K562 (cell line): ENCODE data around the gene NEK3. TPM values are rescaled to one million over a fixed set of nuclear protein-coding genes. Genes with fewer than 3 reads are reported as not detected.
A peak's percentile ranks its signal among the peaks of the same experiment; 100 is the strongest.

Experiments
- ATAC-seq: fragments of 200-7000 bp; cut with Tn5 transposase; 3 replicates; pipeline ENCODE4 v1.9.1; 2020; ENCODE audit warnings: moderate library complexity
- BruUV-seq: library from RNA; stranded (reverse); fragments of 400-500 nt; replicated peaks from 2 replicates; lab custom pipeline; 2021; lab: Mats Ljungman, UMichigan
- CTCF ChIA-PET: fragments of 300-600 bp; formaldehyde crosslinking; extraction: SDS; loops from one replicate; lab custom pipeline; 2021; ENCODE audit warnings: low intra/inter-chr PET ratio; lab: Yijun Ruan, JAX
- POLR2A ChIA-PET: fragments of 300-600, 350-650 bp; sonication (Branson Sonifier 250); formaldehyde crosslinking; extraction: SDS; loops from one replicate; lab custom pipeline; 2021; ENCODE audit warnings: antibody characterized with exemption, inconsistent platforms; lab: Yijun Ruan, JAX
- DNase-seq, 4 experiments: peaks; one replicate each; pipeline versions ENCODE4 v3.0.0 to v3.0.0-alpha.2; 2011 to 2018; ENCODE audit warnings: low spot score in 3 of 4, mixed read lengths in 3 of 4; ENCODE audit errors: extremely low read depth in 1 of 4
- FAIRE-seq: peaks from 2 replicates; lab custom pipeline; 2011; peaks lifted over from hg19 to GRCh38; lab: Jason Lieb, UNC
- H2AFZ ChIP-seq: 2 replicates; pipeline ENCODE4 v1.6.0; 2011; ENCODE audit warnings: low read depth, low read length, control low read depth, inconsistent platforms
- H3K27ac ChIP-seq: fragments of 200-600 bp; 3 replicates; pipeline ENCODE4 v1.8.0; 2011; ENCODE audit warnings: low read depth, mild to moderate bottlenecking, control low read depth, inconsistent platforms, low read length, moderate library complexity, mixed read lengths; ENCODE audit errors: extremely low read depth
- H3K27me3 ChIP-seq, 2 experiments: fragments of 300-600 bp in 1 of 2; 2 replicates in 1 of 2; 3 replicates in 1 of 2; pipeline versions ENCODE4 v1.6.0 to v1.8.0; 2011; ENCODE audit warnings: inconsistent platforms in 2 of 2, low read length in 2 of 2, mild to moderate bottlenecking in 1 of 2, mixed read lengths in 1 of 2, moderate library complexity in 1 of 2; ENCODE audit not compliant: control insufficient read depth in 2 of 2, insufficient read depth in 2 of 2
- H3K36me3 ChIP-seq: fragments of 300-600 bp; 3 replicates; pipeline ENCODE4 v1.8.0; 2011; ENCODE audit warnings: mild to moderate bottlenecking, low read length, inconsistent platforms; ENCODE audit not compliant: control insufficient read depth, insufficient read depth
- H3K4me1 ChIP-seq, 2 experiments: fragments of 200-600 bp in 1 of 2; replicated peaks in 1 of 2; 2 replicates in 1 of 2; 3 replicates in 1 of 2; pipeline versions ENCODE4 v1.5.1 to v1.8.0; 2011; ENCODE audit warnings: inconsistent platforms in 2 of 2, low read length in 2 of 2, mild to moderate bottlenecking in 1 of 2, mixed read lengths in 1 of 2, moderate library complexity in 1 of 2; ENCODE audit not compliant: control insufficient read depth in 2 of 2, insufficient read depth in 2 of 2
- H3K4me2 ChIP-seq: 2 replicates; pipeline ENCODE4 v1.6.1; 2011; ENCODE audit warnings: low read length, control low read depth, inconsistent platforms, mixed read lengths; ENCODE audit not compliant: insufficient read depth
- H3K4me3 ChIP-seq: fragments of 200-600 bp; sonication (generic), shearing (Covaris generic); 2 replicates; pipeline ENCODE4 v1.5.1; 2016; ENCODE audit warnings: control low read depth, inconsistent platforms
- H3K79me2 ChIP-seq: fragments of 200-600 bp; 3 replicates; pipeline ENCODE4 v1.8.0; 2011; ENCODE audit warnings: low read length, inconsistent platforms; ENCODE audit not compliant: control insufficient read depth, insufficient read depth
- H3K9ac ChIP-seq, 2 experiments: 2 replicates each; pipeline versions ENCODE4 v1.6.0 to v1.6.1; 2011; ENCODE audit warnings: low read depth in 2 of 2, low read length in 2 of 2, control low read depth in 1 of 2, inconsistent platforms in 1 of 2, mild to moderate bottlenecking in 1 of 2, mixed read lengths in 1 of 2; ENCODE audit not compliant: insufficient read depth in 1 of 2
- H3K9me1 ChIP-seq: one replicate; pipeline ENCODE4 v1.6.0; 2011; ENCODE audit warnings: inconsistent platforms, mild to moderate bottlenecking, low read length, moderate library complexity; ENCODE audit not compliant: control insufficient read depth, insufficient read depth
- H3K9me3 ChIP-seq: replicated peaks from 2 replicates; pipeline ENCODE4 v1.5.1; 2011; ENCODE audit warnings: low read depth, low read length, inconsistent platforms; ENCODE audit not compliant: control insufficient read depth, insufficient read depth
- H4K20me1 ChIP-seq: replicated peaks from 2 replicates; pipeline ENCODE4 v1.6.1; 2011; ENCODE audit warnings: low read length, inconsistent platforms, mixed read lengths; ENCODE audit not compliant: control insufficient read depth, insufficient read depth
- BDP1 ChIP-seq: IDR thresholded peaks from 3 replicates; pipeline ENCODE4 v1.6.1; 2011; ENCODE audit not compliant: insufficient read length, insufficient read depth
- CXXC5 ChIP-seq: fragments of 250-450 bp; sonication (Bioruptor Pico); IDR thresholded peaks from 2 replicates; pipeline ENCODE4 v1.8.0; 2022; ENCODE audit warnings: inconsistent platforms, mild to moderate bottlenecking, moderate library complexity
- ESRRA ChIP-seq: fragments of 450-650 bp; IDR thresholded peaks from 2 replicates; pipeline ENCODE4 v1.6.1; 2014; ENCODE audit warnings: low read depth, mild to moderate bottlenecking, moderate library complexity, borderline replicate concordance
- HSF4 ChIP-seq: fragments of 250-450 bp; sonication (Bioruptor Pico); IDR thresholded peaks from 2 replicates; pipeline ENCODE4 v2.1.2; 2022; ENCODE audit warnings: mild to moderate bottlenecking, moderate library complexity, borderline replicate concordance
- KAT2B ChIP-seq: IDR thresholded peaks from one replicate; pipeline ENCODE4 v1.6.1; 2012; ENCODE audit warnings: low read depth, mild to moderate bottlenecking, control low read depth, inconsistent platforms, low read length, moderate library complexity
- NEUROD1 ChIP-seq: fragments of 150-350 bp; IDR thresholded peaks from 2 replicates; pipeline ENCODE4 v1.6.1; 2014; ENCODE audit warnings: borderline replicate concordance, low read length, low read depth; ENCODE audit not compliant: partially characterized antibody
- RCOR1 ChIP-seq, 2 experiments: IDR thresholded peaks; 2 replicates each; pipeline ENCODE4 v1.6.1; 2012; ENCODE audit warnings: low read depth in 2 of 2, low read length in 2 of 2, borderline replicate concordance in 1 of 2, improper control_type of control experiment in 1 of 2
- TAF15 ChIP-seq: fragments of 200-400 bp; formaldehyde crosslinking; IDR thresholded peaks from 2 replicates; pipeline ENCODE4 v1.6.1; 2017; ENCODE audit warnings: mild to moderate bottlenecking, low read depth, low read length, moderate library complexity
- ZNF764 ChIP-seq: fragments of 250-450 bp; sonication (Bioruptor Pico); IDR thresholded peaks from 2 replicates; pipeline ENCODE4 v1.4.0; 2020; ENCODE audit warnings: low read depth, mild to moderate bottlenecking, moderate library complexity
- WGBS: fragments of 100-300 bp; shearing (Covaris generic); methylation state at CpG from one replicate; pipeline ENCODE4 v1.1.6; 2016; ENCODE audit warnings: low coverage, mixed read lengths; ENCODE audit not compliant: insufficient coverage; ENCODE audit errors: missing lambda C conversion rate; 5-methylcytosine and 5-hydroxymethylcytosine counted together
- in situ Hi-C: fragments of 300-500 bp; cut with MboI; formaldehyde crosslinking; loops from 4 replicates; pipeline ENCODE4 v1.15.0; 2018; ENCODE audit warnings: inconsistent platforms, mixed read lengths
- intact Hi-C: fragments of 100-400 bp; cut with micrococcal nuclease; formaldehyde crosslinking; loops from 2 replicates; pipeline ENCODE4 v1.14.2; 2022
- polyA plus RNA-seq, 8 experiments: library from polyadenylated mRNA; depleted of rRNA in 4 of 8; stranded (reverse) in 5 of 8; unstranded in 3 of 8; fragments of >200 nt; fragmentation: Nextera tagmentation in 2 of 8; fragmentation: Illumina TruSeq in 1 of 8; extraction: Ambion mirVana in 2 of 8; extraction: Trizol in 1 of 8; gene quantifications; 2 replicates each; pipeline versions ENCODE4 v1.2.1 to v1.2.3, GENCODE V29; 2011 to 2014; ENCODE audit warnings: inconsistent platforms in 1 of 8, missing spikeins in 1 of 8
- total RNA-seq, 7 experiments: library from RNA; depleted of rRNA in 6 of 7; stranded (reverse); fragments of >200 nt in 6 of 7; fragmentation: Illumina TruSeq in 2 of 7; extraction: Trizol in 2 of 7; gene quantifications; 2 replicates each; pipeline versions ENCODE4 v1.2.1 to v1.2.3, GENCODE V29; 2011 to 2021; ENCODE audit warnings: low replicate concordance in 1 of 7
- TF ChIP-seq, protein P1 (sequence below): fragments of 450-650 bp; formaldehyde crosslinking; IDR thresholded peaks from 2 replicates; pipeline ENCODE4 v1.4.0; 2020; ENCODE audit warnings: mild to moderate bottlenecking, moderate library complexity
- TF ChIP-seq, protein P2 (sequence below), 2 experiments: fragments of 450-650 bp; IDR thresholded peaks; 2 replicates each; pipeline ENCODE4 v1.6.1; 2018; ENCODE audit warnings: mild to moderate bottlenecking in 2 of 2, low read depth in 1 of 2; ENCODE audit not compliant: partially characterized antibody in 2 of 2
- TF ChIP-seq, protein P3 (sequence below): sonication (generic); IDR thresholded peaks from 2 replicates; pipeline ENCODE4 v1.6.1; 2016
- TF ChIP-seq, protein P4 (sequence below): sonication (generic); formaldehyde crosslinking; IDR thresholded peaks from 2 replicates; pipeline ENCODE4 v1.5.0; 2020; ENCODE audit warnings: missing genetic modification reagents

Gene NEK3
- total and polyA plus RNA-seq, 9 of the 15 experiments (the other 6 are each of a cell fraction or from before 2014, with no cell fraction given) = 6.2 to 11.0 (median 9.3) TPM

DNA sequence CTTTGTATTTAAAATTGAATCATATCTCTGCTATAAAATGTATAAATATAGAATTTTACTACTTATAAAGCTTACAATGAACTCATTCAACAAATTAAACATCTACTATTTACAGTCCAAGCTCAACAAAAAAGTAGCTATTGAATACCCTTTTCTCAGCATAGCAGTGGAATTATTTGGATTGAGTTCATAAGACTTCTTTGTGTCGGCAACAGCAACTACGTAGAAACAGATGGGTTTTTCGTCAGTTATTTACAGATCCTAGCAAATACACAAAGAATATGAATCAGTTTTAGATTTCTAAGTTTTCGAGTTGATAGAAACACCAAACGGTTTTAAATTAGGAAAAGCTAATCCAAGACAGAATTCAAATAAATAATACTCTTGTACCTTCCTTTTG is 10.4 kb upstream of the NEK3 start (continued):
- TF ChIP-seq, protein P1, sequence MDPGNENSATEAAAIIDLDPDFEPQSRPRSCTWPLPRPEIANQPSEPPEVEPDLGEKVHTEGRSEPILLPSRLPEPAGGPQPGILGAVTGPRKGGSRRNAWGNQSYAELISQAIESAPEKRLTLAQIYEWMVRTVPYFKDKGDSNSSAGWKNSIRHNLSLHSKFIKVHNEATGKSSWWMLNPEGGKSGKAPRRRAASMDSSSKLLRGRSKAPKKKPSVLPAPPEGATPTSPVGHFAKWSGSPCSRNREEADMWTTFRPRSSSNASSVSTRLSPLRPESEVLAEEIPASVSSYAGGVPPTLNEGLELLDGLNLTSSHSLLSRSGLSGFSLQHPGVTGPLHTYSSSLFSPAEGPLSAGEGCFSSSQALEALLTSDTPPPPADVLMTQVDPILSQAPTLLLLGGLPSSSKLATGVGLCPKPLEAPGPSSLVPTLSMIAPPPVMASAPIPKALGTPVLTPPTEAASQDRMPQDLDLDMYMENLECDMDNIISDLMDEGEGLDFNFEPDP (CRISPR knock-in tag) = no peak

DNA sequence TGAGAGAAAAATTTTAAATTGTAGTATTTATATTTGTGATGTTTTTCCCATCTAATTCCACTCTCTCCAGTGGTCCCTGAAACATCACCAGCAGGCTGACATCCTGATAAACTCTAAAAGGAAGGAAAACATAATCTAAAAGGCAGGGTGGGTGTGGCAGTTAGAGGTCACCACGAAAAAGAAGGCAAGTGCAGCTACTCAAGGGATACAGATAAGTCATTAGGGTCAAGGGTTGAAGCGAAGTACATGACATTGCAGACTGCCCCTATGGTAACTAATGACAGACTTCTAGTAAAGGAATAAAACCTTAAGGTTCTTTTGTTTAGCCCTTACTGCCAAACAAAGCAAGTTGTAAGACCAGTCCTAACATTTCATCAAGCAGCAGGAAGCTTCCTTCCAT is 6.0 kb upstream of the NEK3 start:
- Histone ChIP-seq H4K20me1 (no peaks in the 10 kb centered on the region), H2AFZ (no peak overlapping the region), H3K79me2 (no peaks in the 10 kb centered on the region), H3K9ac (no peak overlapping the region), H3K4me3 (no peak overlapping the region), H3K9me3 (no peaks in the 10 kb centered on the region), H3K4me2 (no peak overlapping the region), H3K27ac (no peak overlapping the region), H3K27me3 (no peaks in the 10 kb centered on the region), H3K36me3 (peaks cover 17% of the 10 kb centered on the region; the same call in 1 of the 3 replicates), H3K9me1 (no peaks in the 10 kb centered on the region), H3K4me1 (peaks cover 0 to 9% of the 10 kb centered on the region in 2 experiments; a peak in 3 of 5 replicates)
- ATAC-seq (peak; percentile 79), DNase-seq (peak in 3 of 4 experiments; percentile 9 to 53 (median 28)), FAIRE-seq (peak; percentile 75)
- intact Hi-C loops (no loop called here), in situ Hi-C loops (no loop called here)
- CTCF ChIA-PET = no interaction called here
- no TSS peak for BruUV-seq
- 5% methylated on average over 2 of the region's 2 CpGs for WGBS
- POLR2A ChIA-PET = no interaction called here
- TF ChIP-seq KAT2B = no peak
- TF ChIP-seq, protein P2, sequence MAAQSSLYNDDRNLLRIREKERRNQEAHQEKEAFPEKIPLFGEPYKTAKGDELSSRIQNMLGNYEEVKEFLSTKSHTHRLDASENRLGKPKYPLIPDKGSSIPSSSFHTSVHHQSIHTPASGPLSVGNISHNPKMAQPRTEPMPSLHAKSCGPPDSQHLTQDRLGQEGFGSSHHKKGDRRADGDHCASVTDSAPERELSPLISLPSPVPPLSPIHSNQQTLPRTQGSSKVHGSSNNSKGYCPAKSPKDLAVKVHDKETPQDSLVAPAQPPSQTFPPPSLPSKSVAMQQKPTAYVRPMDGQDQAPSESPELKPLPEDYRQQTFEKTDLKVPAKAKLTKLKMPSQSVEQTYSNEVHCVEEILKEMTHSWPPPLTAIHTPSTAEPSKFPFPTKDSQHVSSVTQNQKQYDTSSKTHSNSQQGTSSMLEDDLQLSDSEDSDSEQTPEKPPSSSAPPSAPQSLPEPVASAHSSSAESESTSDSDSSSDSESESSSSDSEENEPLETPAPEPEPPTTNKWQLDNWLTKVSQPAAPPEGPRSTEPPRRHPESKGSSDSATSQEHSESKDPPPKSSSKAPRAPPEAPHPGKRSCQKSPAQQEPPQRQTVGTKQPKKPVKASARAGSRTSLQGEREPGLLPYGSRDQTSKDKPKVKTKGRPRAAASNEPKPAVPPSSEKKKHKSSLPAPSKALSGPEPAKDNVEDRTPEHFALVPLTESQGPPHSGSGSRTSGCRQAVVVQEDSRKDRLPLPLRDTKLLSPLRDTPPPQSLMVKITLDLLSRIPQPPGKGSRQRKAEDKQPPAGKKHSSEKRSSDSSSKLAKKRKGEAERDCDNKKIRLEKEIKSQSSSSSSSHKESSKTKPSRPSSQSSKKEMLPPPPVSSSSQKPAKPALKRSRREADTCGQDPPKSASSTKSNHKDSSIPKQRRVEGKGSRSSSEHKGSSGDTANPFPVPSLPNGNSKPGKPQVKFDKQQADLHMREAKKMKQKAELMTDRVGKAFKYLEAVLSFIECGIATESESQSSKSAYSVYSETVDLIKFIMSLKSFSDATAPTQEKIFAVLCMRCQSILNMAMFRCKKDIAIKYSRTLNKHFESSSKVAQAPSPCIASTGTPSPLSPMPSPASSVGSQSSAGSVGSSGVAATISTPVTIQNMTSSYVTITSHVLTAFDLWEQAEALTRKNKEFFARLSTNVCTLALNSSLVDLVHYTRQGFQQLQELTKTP (IDR thresholded peaks at IDR 0.05; ENCODE audit: low read depth in 1 of 2, partially characterized antibody in 2 of 2) = no peak
- TF ChIP-seq CXXC5 (CRISPR knock-in tag) = no peak
- peak; percentile 67 for TF ChIP-seq ESRRA
- no peak for TF ChIP-seq NEUROD1
- TF ChIP-seq RCOR1 (IDR thresholded peaks at IDR 0.05; ENCODE audit: borderline replicate concordance in 1 of 2, low read depth in 2 of 2, low read length in 2 of 2) = peak in 1 of 2 experiments; percentile 29; a peak in 1 of 4 replicates
- TF ChIP-seq, protein P3, sequence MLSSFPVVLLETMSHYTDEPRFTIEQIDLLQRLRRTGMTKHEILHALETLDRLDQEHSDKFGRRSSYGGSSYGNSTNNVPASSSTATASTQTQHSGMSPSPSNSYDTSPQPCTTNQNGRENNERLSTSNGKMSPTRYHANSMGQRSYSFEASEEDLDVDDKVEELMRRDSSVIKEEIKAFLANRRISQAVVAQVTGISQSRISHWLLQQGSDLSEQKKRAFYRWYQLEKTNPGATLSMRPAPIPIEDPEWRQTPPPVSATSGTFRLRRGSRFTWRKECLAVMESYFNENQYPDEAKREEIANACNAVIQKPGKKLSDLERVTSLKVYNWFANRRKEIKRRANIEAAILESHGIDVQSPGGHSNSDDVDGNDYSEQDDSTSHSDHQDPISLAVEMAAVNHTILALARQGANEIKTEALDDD = no peak
- no peak for TF ChIP-seq HSF4 (CRISPR knock-in tag)
- no peak for TF ChIP-seq ZNF764 (CRISPR knock-in tag)
- TF ChIP-seq, protein P4, sequence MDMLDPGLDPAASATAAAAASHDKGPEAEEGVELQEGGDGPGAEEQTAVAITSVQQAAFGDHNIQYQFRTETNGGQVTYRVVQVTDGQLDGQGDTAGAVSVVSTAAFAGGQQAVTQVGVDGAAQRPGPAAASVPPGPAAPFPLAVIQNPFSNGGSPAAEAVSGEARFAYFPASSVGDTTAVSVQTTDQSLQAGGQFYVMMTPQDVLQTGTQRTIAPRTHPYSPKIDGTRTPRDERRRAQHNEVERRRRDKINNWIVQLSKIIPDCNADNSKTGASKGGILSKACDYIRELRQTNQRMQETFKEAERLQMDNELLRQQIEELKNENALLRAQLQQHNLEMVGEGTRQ (CRISPR knock-in tag) = no peak
- no peak for TF ChIP-seq BDP1
- TF ChIP-seq TAF15 = no peak
